Skeletal muscle satellite cell (primary cell): ENCODE measurements around the gene STARD13.

Source experiments
- H3K27me3 ChIP-seq: 2 replicates; pipeline ENCODE4 v1.7.0; 2013; ENCODE audit warnings: low read length; ENCODE audit not compliant: control insufficient read depth, insufficient read depth
- H3K36me3 ChIP-seq: 2 replicates; pipeline ENCODE4 v1.7.0; 2013; ENCODE audit warnings: mild to moderate bottlenecking, control low read depth, low read length; ENCODE audit not compliant: insufficient read depth
- H3K4me1 ChIP-seq: 2 replicates; pipeline ENCODE4 v1.7.0; 2013; ENCODE audit warnings: low read length; ENCODE audit not compliant: control insufficient read depth, insufficient read depth
- H3K4me2 ChIP-seq: 2 replicates; pipeline ENCODE4 v1.7.0; 2013; ENCODE audit warnings: mild to moderate bottlenecking, low read length
- H3K4me3 ChIP-seq: 2 replicates; pipeline ENCODE4 v1.7.0; 2013; ENCODE audit warnings: low read length
- H3K9ac ChIP-seq: 2 replicates; pipeline ENCODE4 v1.7.0; 2013; ENCODE audit warnings: mild to moderate bottlenecking, low read depth, low read length, moderate library complexity
- H3K9me3 ChIP-seq: replicated peaks from 2 replicates; pipeline ENCODE4 v1.7.0; 2013; ENCODE audit warnings: mild to moderate bottlenecking, control low read depth, low read length

The STARD13 gene

GRCh38 chr13:33204130-33204927 lies 81.2 kb downstream of the STARD13 start:
- H3K9ac ChIP-seq: peak overlapping the region; percentile 73
- H3K4me3 ChIP-seq: peak overlapping the region; percentile 32
- H3K4me2 ChIP-seq: peak overlapping the region; percentile 74
- H3K9me3 ChIP-seq: no peaks in the 10 kb centered on the region
- no peaks in the 10 kb centered on the region for H3K27me3 ChIP-seq
- H3K4me1 ChIP-seq: peaks cover 66% of the 10 kb centered on the region
- peaks cover 74% of the 10 kb centered on the region for H3K36me3 ChIP-seq

GRCh38 chr13:33202644-33203169 lies 82.8 kb downstream of the STARD13 start:
- Histone ChIP-seq H3K4me1 (peaks cover 53% of the 10 kb centered on the region), H3K27me3 (no peaks in the 10 kb centered on the region), H3K36me3 (peaks cover 62% of the 10 kb centered on the region)

GRCh38 chr13:33201659-33202058 lies 83.9 kb downstream of the STARD13 start:
- Histone ChIP-seq H3K9me3 (no peaks in the 10 kb centered on the region), H3K9ac (no peak overlapping the region), H3K4me2 (no peak overlapping the region), H3K4me1 (peaks cover 43% of the 10 kb centered on the region), H3K36me3 (peaks cover 61% of the 10 kb centered on the region), H3K27me3 (no peaks in the 10 kb centered on the region), H3K4me3 (no peak overlapping the region)

More at GRCh38 chr13:33202644-33203169, 82.8 kb downstream of the STARD13 start:
- Histone ChIP-seq H3K4me2 (no peak overlapping the region), H3K4me3 (no peak overlapping the region), H3K9ac (no peak overlapping the region), H3K9me3 (no peaks in the 10 kb centered on the region)

GRCh38 chr13:33199289-33199850 lies 86.2 kb downstream of the STARD13 start:
- Histone ChIP-seq H3K4me1 (peaks cover 39% of the 10 kb centered on the region), H3K27me3 (no peaks in the 10 kb centered on the region), H3K4me3 (no peak overlapping the region), H3K36me3 (peaks cover 38% of the 10 kb centered on the region), H3K4me2 (no peak overlapping the region), H3K9me3 (no peaks in the 10 kb centered on the region), H3K9ac (no peak overlapping the region)

- H3K36me3 ChIP-seq: peaks cover 29% of the 10 kb centered on the region
- H3K9ac ChIP-seq: no peak overlapping the region
- H3K9me3 ChIP-seq: no peaks in the 10 kb centered on the region
- H3K4me3 ChIP-seq: no peak overlapping the region
- H3K4me2 ChIP-seq: no peak overlapping the region
- H3K27me3 ChIP-seq: no peaks in the 10 kb centered on the region
- peaks cover 37% of the 10 kb centered on the region for H3K4me1 ChIP-seq
These were observed 88.0 kb downstream of the STARD13 start for GRCh38 chr13:33197541-33197971.

GRCh38 chr13:33196767-33197166 lies 88.8 kb downstream of the STARD13 start:
- Histone ChIP-seq H3K4me3 (no peak overlapping the region), H3K36me3 (peaks cover 26% of the 10 kb centered on the region), H3K27me3 (no peaks in the 10 kb centered on the region), H3K9me3 (no peaks in the 10 kb centered on the region), H3K4me1 (peaks cover 40% of the 10 kb centered on the region), H3K4me2 (no peak overlapping the region), H3K9ac (no peak overlapping the region)

- no peaks in the 10 kb centered on the region for H3K27me3 ChIP-seq
- H3K9me3 ChIP-seq: no peaks in the 10 kb centered on the region
- H3K36me3 ChIP-seq: peaks cover 20% of the 10 kb centered on the region
- peak overlapping the region; percentile 74 for H3K9ac ChIP-seq
- peak overlapping the region; percentile 5 for H3K4me3 ChIP-seq
- H3K4me2 ChIP-seq: peak overlapping the region; percentile 47
- H3K4me1 ChIP-seq: peaks cover 49% of the 10 kb centered on the region
These were observed 89.7 kb downstream of the STARD13 start for GRCh38 chr13:33195693-33196464.

GRCh38 chr13:33194820-33195692 lies 90.5 kb downstream of the STARD13 start:
- H3K4me2 ChIP-seq: peak overlapping the region; percentile 51
- H3K36me3 ChIP-seq: peaks cover 15% of the 10 kb centered on the region
- H3K4me1 ChIP-seq: peaks cover 53% of the 10 kb centered on the region
- no peaks in the 10 kb centered on the region for H3K9me3 ChIP-seq
- H3K9ac ChIP-seq: peak overlapping the region; percentile 86
- H3K27me3 ChIP-seq: no peaks in the 10 kb centered on the region
- H3K4me3 ChIP-seq: peak overlapping the region; percentile 5

GRCh38 chr13:33193428-33193974 lies 92.1 kb downstream of the STARD13 start:
- H3K9me3 ChIP-seq: no peaks in the 10 kb centered on the region
- peak overlapping the region; percentile 18 for H3K4me3 ChIP-seq
- H3K9ac ChIP-seq: peak overlapping the region; percentile 86
- H3K36me3 ChIP-seq: peaks cover 16% of the 10 kb centered on the region
- peak overlapping the region; percentile 51 for H3K4me2 ChIP-seq
- H3K4me1 ChIP-seq: peaks cover 69% of the 10 kb centered on the region
- H3K27me3 ChIP-seq: no peaks in the 10 kb centered on the region

- no peaks in the 10 kb centered on the region for H3K27me3 ChIP-seq
- H3K9me3 ChIP-seq: no peaks in the 10 kb centered on the region
- peaks cover 25% of the 10 kb centered on the region for H3K36me3 ChIP-seq
- H3K4me2 ChIP-seq: peak overlapping the region; percentile 2
- peak overlapping the region; percentile 61 for H3K9ac ChIP-seq
- no peak overlapping the region for H3K4me3 ChIP-seq
- H3K4me1 ChIP-seq: peaks cover 85% of the 10 kb centered on the region
These were observed 93.9 kb downstream of the STARD13 start for GRCh38 chr13:33191425-33192210.
